ENCODE measurements around the gene SYN1.
"Not testable (repeated sequence)": the region's sequence is repeated elsewhere in the genome, so short reads cannot be mapped to it uniquely, and the experiment has no call there.

SYN1 gene

GRCh38 chrX:47619486-47620302 is at the start of gene SYN1:
SYN1 (minus strand) TSS chrX:47619857; CDS start chrX:47619728, 129 bp downstream.
- no peak for DNase-seq (ENCODE audit: low read depth, low spot score)
- POLR2A ChIA-PET: no interaction called here
- TF ChIP-seq CTCF (IDR thresholded peaks at IDR 0.05; ENCODE audit: insufficient read depth, low read length, missing control alignments): peak; percentile 6
- H3K4me3 ChIP-seq (ENCODE audit: low read depth, low read length): peak within 1 kb of the TSS; percentile 51
- CTCF ChIA-PET: no interaction called here

DNA sequence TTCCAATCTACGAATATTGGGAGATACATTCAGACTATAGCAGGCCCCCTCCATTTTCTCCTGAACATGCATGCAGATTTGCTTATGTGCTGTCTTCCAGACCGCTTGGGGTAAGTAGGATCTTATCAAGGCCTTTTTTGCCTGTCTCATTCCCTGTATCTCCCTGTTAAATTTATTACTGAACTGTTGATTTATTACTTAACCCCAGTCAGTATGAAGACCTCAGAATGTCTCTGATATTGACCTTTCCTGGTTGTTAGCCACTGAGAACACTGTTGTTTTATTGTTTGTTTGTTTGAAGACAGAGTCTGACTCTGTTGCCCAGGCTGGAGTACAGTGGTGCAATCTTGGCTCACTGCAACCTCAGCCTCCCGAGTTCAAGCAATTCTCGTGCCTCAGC is 46.1 kb upstream of the SYN1 start:
- H3K4me3 ChIP-seq (ENCODE audit: low read depth, low read length); DNase-seq (ENCODE audit: low read depth, low spot score); CTCF ChIA-PET; POLR2A ChIA-PET: not testable (repeated sequence)

DNA sequence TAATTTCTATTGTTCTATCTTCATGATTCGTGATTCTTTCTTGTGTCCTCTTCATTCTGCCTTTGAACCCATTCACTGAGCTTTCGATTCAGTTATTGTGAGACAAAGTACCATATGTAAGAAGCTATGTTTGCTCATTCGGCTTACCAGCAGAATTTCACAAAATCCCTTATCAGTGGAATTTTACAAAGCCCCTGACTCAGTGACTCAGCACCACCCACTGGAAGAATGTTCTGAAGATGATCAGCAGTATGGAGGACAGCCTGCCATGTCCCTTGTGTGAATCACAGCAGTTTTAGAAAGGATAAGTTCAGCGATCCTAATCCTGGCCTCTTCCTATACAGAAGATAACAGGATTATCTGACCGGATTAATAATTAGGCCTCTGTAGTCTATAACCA is 45.1 kb upstream of the SYN1 start:
- DNase-seq (ENCODE audit: low read depth, low spot score): no peak
- H3K4me3 ChIP-seq (ENCODE audit: low read depth, low read length): no peak overlapping the region
- ChIA-PET CTCF (no interaction called here), POLR2A (no interaction called here)
- TF ChIP-seq CTCF (IDR thresholded peaks at IDR 0.05; ENCODE audit: insufficient read depth, low read length, missing control alignments): no peak

DNA sequence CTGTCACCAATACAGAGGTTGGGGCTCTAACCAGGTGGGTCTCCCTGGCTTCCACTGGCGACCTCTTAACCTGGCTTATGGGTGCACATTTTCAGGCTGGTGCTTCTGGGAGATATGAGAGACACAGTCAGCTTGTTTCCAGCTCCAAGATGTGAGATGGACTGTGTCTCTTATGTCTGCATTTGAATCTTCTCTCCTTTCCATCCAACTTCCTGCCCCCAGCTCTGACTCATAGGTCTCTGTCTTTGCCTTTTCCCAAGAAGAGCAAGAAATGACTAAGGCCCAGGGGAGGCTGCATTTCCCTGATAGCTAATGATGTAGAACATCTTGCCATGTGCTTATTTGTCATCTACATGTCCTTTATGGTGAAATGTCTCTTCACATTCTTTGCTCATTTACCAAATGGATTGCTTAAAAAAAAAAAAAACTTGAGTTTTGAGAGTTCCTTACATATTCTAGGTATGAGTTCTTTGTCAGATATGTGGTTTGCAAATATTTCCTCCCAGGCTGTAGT is 42.5 kb upstream of the SYN1 start:
- POLR2A ChIA-PET: no interaction called here
- no peak for TF ChIP-seq CTCF (IDR thresholded peaks at IDR 0.05; ENCODE audit: insufficient read depth, low read length, missing control alignments)
- peak; percentile 90 for DNase-seq (ENCODE audit: low read depth, low spot score)
- CTCF ChIA-PET: no interaction called here
- H3K4me3 ChIP-seq (ENCODE audit: low read depth, low read length): no peak overlapping the region

DNA sequence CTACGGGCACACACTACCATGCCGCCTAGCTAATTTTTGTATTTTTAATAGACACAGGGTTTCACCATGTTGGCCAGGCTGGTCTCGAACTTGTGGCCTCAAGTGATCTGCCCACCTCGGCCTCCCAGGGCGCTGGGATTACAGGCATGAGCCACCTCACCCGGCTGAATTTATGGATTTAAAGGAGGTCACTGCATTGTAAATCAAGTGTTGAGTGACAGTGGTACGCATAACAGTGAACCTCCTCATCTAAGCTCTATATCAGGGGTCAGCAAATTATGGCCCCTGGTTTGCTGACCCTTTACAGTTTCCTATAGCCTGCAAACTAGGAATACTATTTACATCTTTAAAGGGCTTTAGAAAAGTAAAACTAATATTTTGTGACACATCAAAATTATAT is 41.9 kb upstream of the SYN1 start:
- H3K4me3 ChIP-seq (ENCODE audit: low read depth, low read length): no peak overlapping the region
- POLR2A ChIA-PET: no interaction called here
- CTCF ChIA-PET: no interaction called here
- no peak for DNase-seq (ENCODE audit: low read depth, low spot score)
- no peak for TF ChIP-seq CTCF (IDR thresholded peaks at IDR 0.05; ENCODE audit: insufficient read depth, low read length, missing control alignments)

GRCh38 chrX:47659421-47659726 is 39.7 kb upstream of the SYN1 start:
- TF ChIP-seq CTCF (IDR thresholded peaks at IDR 0.05; ENCODE audit: insufficient read depth, low read length, missing control alignments): no peak
- POLR2A ChIA-PET: no interaction called here
- peak overlapping the region; percentile 72 for H3K4me3 ChIP-seq (ENCODE audit: low read depth, low read length)
- CTCF ChIA-PET: no interaction called here
- DNase-seq (ENCODE audit: low read depth, low spot score): no peak

Measured in AG04449 (cell line).